Occipital lobe (tissue), 3 donors: Measurements from ENCODE around the gene SPDYE18. TPM values are rescaled to one million over a fixed set of nuclear protein-coding genes. Genes with fewer than 3 reads are reported as not detected.
"Not testable (repeated sequence)": the region's sequence is repeated elsewhere in the genome, so short reads cannot be mapped to it uniquely, and the experiment has no call there.

Experiments
- DNase-seq: peaks from one replicate; lab custom pipeline; 2025; lab: John Stamatoyannopoulos, UW
- small RNA-seq: library from RNA; depleted of rRNA; stranded (forward); fragments of <200 nt; gene quantifications from one replicate; pipeline ENCODE3, GENCODE V24; 2014
- total RNA-seq: library from RNA; depleted of rRNA; stranded (reverse); fragments of >200 nt; gene quantifications from one replicate; pipeline ENCODE4 v1.2.3, GENCODE V29; 2014

SPDYE18 gene
- total RNA-seq, 1 donor from 2014 or later: 1.4 TPM

GRCh38 chr7:77005461-77006057, 56.8 kb downstream of the SPDYE18 start:
- DNase-seq: not testable (repeated sequence)

GRCh38 chr7:77004151-77004550, 58.2 kb downstream of the SPDYE18 start:
- DNase-seq: not testable (repeated sequence)

- not testable (repeated sequence) for DNase-seq
Observed at GRCh38 chr7:77003241-77003640, 59.1 kb downstream of the SPDYE18 start.

GRCh38 chr7:77002678-77003233, 59.6 kb downstream of the SPDYE18 start:
- DNase-seq: not testable (repeated sequence)

- not testable (repeated sequence) for DNase-seq
Observed at GRCh38 chr7:77002104-77002503, 60.3 kb downstream of the SPDYE18 start.

Small RNA genes within 50 kb of the gene (small RNA-seq; reads per million reads assigned to genes)
- gene RF00019: not detected

Other genes starting within 250 kb of the SPDYE18 start
- not detected for gene SPDYE17, start 30.2 kb downstream of the SPDYE18 start, total RNA-seq
- 15.4 TPM for gene CCDC146, start 60.1 kb upstream of the SPDYE18 start, total RNA-seq
- 3.4 TPM for gene FGL2, start 137.3 kb upstream of the SPDYE18 start, total RNA-seq